HG03108 (cell line): ENCODE measurements around the gene CDH22.

Experiments
- ATAC-seq: cut with Tn5 transposase; IDR thresholded peaks from one replicate; pipeline ENCODE4 v1.9.1; 2021; ENCODE audit warnings: moderate library complexity; ENCODE audit not compliant: unreplicated experiment

The CDH22 gene

GRCh38 chr20:46300281-46300680, 8.0 kb downstream of the CDH22 start:
- ATAC-seq: no peak

- no peak for ATAC-seq
Observed at GRCh38 chr20:46299078-46299477, 9.2 kb downstream of the CDH22 start.

GRCh38 chr20:46298374-46298773, 9.9 kb downstream of the CDH22 start:
- ATAC-seq: no peak

GRCh38 chr20:46296526-46297250, 11.6 kb downstream of the CDH22 start:
- no peak for ATAC-seq

- ATAC-seq: no peak
Observed at GRCh38 chr20:46293084-46293483, 15.2 kb downstream of the CDH22 start.

- ATAC-seq: no peak
Observed at GRCh38 chr20:46291401-46291800, 16.9 kb downstream of the CDH22 start.

- ATAC-seq: no peak
Observed at GRCh38 chr20:46289432-46289831, 18.9 kb downstream of the CDH22 start.

- ATAC-seq: no peak
Observed at GRCh38 chr20:46286977-46287376, 21.3 kb downstream of the CDH22 start.

- ATAC-seq: no peak
Observed at GRCh38 chr20:46286382-46286781, 21.9 kb downstream of the CDH22 start.

- no peak for ATAC-seq
Observed at GRCh38 chr20:46285740-46286139, 22.6 kb downstream of the CDH22 start.

GRCh38 chr20:46285072-46285471, 23.2 kb downstream of the CDH22 start:
- no peak for ATAC-seq

GRCh38 chr20:46284040-46284427, 24.3 kb downstream of the CDH22 start:
- no peak for ATAC-seq

- no peak for ATAC-seq
Observed at GRCh38 chr20:46283426-46284039, 24.8 kb downstream of the CDH22 start.

- no peak for ATAC-seq
Observed at GRCh38 chr20:46282669-46283068, 25.6 kb downstream of the CDH22 start.

GRCh38 chr20:46279103-46279502, 29.2 kb downstream of the CDH22 start:
- ATAC-seq: no peak

GRCh38 chr20:46277602-46278001, 30.7 kb downstream of the CDH22 start:
- ATAC-seq: no peak

- no peak for ATAC-seq
Observed at GRCh38 chr20:46276531-46276930, 31.8 kb downstream of the CDH22 start.

GRCh38 chr20:46275091-46275490, 33.2 kb downstream of the CDH22 start:
- no peak for ATAC-seq

- no peak for ATAC-seq
Observed at GRCh38 chr20:46273717-46274116, 34.6 kb downstream of the CDH22 start.

GRCh38 chr20:46272389-46273047, 35.8 kb downstream of the CDH22 start:
- no peak for ATAC-seq

GRCh38 chr20:46270977-46271744, 37.1 kb downstream of the CDH22 start:
- ATAC-seq: no peak
